Uterus (tissue), 2 donors: ENCODE measurements around the gene MAP7D3.

Source experiments
- CTCF ChIP-seq, 4 experiments: fragments of 200-600 bp in 2 of 4; fragments of 450-650 bp in 2 of 4; sonication (generic) in 2 of 4; IDR thresholded peaks; one replicate each; pipeline ENCODE4 v1.5.1; 2016 to 2019; ENCODE audit warnings: antibody characterized with exemption in 4 of 4, mild to moderate bottlenecking in 2 of 4, moderate library complexity in 1 of 4
- POLR2A ChIP-seq, 2 donors: fragments of 450-650 bp; IDR thresholded peaks; one replicate each; pipeline ENCODE4 v1.6.1; 2016; ENCODE audit warnings: antibody characterized with exemption in 2 of 2, mild to moderate bottlenecking in 1 of 2, moderate library complexity in 1 of 2

DNA sequence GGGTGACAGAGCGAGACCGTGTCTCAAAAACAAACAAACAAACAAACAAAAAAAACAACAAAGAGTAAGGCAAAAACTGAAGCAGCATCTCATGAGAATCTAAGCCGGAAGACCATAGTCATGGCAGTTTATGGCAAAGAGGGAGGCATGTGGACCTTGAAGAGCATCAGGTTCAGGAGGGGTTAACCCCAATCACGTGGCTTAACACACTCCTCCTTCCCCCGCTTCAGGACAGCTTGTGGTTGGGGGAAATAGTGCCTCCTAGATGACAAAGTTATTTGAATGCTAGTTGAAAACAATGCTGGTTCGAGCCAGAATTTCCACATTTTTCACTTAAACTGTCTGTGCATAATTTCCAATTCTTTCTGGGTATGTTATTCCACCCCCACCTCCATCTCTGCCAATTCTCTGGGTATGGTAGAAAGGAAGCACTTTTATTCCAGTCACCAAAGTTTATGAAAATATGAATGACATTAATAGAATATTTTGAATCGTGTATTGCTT lies 11.7 kb upstream of the MAP7D3 start:
- TF ChIP-seq CTCF (IDR thresholded peaks at IDR 0.05), result no peak
- TF ChIP-seq POLR2A (IDR thresholded peaks at IDR 0.05), result no peak
